Pulmonary artery endothelial cell (primary cell): ENCODE measurements around the gene SHANK1. TPM values are rescaled to one million over a fixed set of nuclear protein-coding genes. Genes with fewer than 3 reads are reported as not detected.

Source experiments
- DNase-seq: peaks from one replicate; pipeline ENCODE4 v3.0.0-alpha.2; 2011; ENCODE audit warnings: low read depth, low spot score
- total RNA-seq: library from RNA; depleted of rRNA; stranded (reverse); fragments of >200 nt; gene quantifications from 2 replicates; pipeline ENCODE4 v1.2.3, GENCODE V29; 2014

SHANK1 gene
- total RNA-seq, 1 donor from 2014 or later: 0.26 TPM

DNA sequence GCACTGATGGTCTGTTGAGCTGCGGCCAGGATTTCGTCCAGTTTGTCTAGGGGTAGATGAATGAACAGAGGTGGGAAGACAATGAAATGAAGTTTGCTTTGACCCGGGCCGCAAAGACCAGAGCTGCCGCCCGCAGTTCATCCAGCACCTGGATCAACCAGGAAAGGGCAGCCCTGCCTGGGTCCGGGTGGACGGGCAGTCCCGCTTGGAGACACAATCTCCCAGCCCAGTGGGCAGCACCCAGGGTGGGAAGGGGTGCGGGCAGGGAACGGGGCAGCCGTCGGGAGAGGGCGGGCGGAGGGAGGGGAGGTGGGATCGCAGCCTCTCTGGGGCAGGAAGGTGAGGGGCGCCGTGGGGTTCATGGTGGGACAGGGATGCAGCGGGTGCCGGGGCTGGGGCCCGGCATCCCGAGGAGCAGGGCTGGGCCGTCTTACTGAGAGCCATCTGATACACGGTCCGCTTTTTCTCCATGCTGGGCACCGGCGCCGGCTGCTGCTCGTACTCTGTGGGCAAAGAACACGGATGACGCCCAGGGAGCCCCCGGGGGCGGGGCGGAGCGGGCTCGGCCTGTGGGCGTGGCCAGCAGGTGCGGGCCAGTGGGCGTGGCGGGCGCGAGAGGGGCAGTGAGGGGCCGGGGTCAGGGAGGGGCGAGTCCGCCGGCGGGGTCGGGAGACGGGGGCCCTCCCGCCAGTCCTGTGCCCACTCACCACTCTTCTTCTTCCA lies 33.1 kb downstream of the SHANK1 start:
- no peak for DNase-seq

GRCh38 chr19:50679177-50680125 lies 40.2 kb downstream of the SHANK1 start:
- DNase-seq: peak; percentile 30

DNA sequence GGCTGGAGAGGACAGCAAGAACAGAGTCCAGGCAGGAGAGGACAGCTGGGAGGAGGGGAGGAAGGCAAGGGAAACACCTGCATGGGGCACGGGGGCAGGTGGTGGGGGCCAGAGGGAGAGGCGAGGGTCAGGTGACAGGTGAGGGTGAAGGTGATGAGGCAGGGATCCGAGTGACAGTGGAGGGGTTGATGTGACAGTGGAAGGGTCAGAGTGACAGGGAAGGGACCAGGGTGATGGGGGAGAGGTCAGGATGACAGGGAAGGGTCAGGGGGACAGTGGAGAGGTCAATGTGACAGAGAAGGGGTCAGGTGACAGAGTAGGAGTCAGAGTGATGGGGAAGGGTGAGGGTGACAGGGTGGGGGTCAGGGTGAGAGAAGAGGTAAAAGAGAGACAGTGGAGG lies 41.3 kb downstream of the SHANK1 start:
- DNase-seq: no peak

DNA sequence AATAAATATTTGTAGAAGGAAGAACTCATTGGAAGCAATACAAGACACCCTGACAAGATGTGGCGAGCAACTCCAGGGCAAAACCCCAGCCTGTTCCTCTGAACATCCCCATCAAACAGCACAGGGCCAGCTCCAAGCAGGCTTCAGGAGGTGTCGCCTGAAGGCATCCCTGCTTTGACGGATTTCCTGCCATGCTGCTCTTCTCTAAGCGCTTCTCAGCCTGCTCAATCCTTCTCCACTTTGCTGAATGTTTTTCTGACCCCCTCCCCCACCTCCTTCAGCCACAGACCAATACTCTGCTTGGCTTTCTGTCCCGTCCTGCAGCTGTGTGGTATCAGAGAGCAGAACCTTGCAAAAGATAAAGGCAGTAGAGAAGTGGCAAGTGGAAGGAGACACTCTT lies 42.0 kb downstream of the SHANK1 start:
- no peak for DNase-seq

GRCh38 chr19:50676625-50677197 lies 42.9 kb downstream of the SHANK1 start:
- DNase-seq: no peak

DNA sequence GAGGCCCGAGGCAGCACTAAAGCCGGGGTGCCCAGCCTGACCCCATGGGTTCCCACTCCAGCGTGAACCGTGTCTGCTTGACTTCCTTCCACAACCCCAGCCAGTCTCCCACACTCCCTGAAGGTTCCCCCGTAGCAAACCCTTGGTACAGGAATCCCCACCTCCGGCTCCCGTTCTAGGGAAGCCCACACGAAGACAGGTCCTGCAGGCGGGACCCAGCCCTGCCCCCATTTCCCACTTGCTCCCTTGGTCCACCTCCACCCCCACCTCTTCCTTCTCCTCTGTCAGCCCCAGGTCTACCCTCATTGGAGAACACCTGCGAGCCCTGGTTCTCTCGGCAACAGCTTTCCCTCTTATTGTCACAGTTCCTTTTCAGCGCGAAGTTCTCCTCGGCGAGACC lies 46.5 kb downstream of the SHANK1 start:
- DNase-seq: no peak

DNA sequence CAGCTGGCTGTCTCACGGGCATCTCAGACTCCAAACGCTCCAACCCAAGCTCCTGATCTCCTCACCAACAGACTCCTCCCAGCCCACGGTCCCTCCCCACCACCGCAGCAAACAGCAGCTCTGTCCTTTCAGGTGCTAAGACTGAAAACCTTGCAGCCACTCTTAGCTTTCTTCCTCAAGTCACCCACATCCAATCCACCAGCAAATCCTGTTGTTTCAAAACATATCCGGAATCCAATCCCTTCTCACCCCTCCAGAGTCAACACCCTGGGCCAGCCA lies 49.6 kb downstream of the SHANK1 start:
- DNase-seq: no peak

GRCh38 chr19:50669302-50670101 lies 50.1 kb downstream of the SHANK1 start:
- no peak for DNase-seq

DNA sequence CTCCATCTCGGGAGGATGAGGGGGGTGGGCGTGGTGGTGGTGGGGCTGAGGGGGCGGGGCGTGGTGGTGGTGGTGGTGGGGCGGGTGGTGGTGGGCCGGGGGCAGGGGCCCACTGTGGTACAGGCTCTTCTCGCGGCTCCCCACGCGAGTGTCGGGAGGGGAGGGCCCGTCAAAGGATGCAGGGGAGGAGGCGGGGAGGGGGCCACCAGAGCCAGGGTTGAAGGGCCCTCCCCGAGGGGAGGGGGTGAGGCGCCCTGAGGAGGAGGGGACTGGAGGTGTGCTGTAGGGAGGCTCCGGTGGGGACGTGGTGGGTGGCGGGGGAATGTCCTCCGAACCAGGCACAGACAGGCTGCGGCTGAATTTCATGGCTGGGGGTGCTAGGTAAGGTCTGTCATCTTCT lies 50.7 kb downstream of the SHANK1 start:
- DNase-seq: no peak

DNA sequence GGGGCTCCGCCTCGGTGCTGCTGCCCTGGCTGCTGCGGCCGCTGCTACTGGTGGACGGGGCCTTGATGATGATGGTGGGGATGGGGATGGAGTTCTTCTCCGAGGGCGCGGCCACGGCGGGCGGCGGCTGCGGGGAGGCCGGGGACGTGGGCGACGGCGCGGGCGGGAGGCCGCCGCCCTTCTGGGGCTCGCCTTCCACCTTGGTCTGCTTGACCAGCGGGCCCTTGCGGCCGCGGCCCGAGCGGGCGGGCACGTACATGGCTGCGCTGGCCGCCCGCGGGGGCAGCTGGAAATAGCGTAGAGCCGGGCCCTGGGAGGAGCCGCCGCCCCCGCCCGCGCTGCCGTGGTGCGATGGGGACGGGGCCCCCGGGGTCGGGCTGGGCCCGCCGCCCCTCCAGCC lies 51.2 kb downstream of the SHANK1 start:
- DNase-seq: no peak

- no peak for DNase-seq
Observed at GRCh38 chr19:50667759-50668231, 51.8 kb downstream of the SHANK1 start.

GRCh38 chr19:50667177-50667758 lies 52.3 kb downstream of the SHANK1 start:
- DNase-seq: no peak

DNA sequence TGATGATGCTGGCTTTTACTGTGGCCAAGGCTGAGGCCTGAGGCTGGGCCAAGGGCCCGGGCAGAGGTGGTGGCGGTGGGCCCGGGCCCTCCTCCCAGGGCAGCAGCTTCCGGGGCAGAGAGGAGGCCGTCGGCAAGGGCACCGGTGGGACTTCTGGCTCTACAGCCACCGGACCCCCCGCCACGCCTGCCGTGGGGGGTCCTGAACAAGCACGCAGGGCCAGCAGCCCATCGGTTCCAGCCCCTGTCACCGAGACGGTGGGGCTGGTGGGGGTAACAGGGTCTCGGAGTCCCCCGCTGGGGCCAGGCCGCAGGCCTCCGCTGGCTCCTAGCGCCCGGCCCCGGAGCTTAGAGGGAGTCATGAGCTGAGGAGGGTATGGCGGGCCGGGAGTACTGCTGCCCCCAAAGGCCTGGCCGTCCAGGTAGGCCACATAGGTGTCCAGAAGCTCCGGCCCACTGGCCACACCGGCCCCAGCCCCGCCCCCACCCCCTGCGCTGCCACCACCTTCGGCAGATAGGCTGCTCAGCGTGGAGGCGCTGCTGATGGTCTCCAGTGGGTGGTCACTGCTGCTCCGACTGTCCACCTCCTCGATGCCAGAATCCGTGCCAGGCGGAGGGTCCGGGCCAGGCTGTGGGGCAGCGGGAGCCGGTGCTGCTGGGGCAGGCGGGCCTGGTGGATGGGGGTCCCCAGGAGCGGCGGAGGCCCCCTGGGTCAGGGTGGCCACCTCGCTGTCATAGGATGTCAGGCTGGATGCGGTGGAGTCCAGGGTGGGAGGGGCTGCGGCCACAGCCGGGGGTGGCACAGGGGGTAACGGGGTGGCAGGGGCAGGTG lies 53.0 kb downstream of the SHANK1 start:
- DNase-seq: no peak

GRCh38 chr19:50664204-50664603 lies 55.4 kb downstream of the SHANK1 start:
- DNase-seq: no peak

- no peak for DNase-seq
Observed at GRCh38 chr19:50663482-50663790, 56.2 kb downstream of the SHANK1 start.

DNA sequence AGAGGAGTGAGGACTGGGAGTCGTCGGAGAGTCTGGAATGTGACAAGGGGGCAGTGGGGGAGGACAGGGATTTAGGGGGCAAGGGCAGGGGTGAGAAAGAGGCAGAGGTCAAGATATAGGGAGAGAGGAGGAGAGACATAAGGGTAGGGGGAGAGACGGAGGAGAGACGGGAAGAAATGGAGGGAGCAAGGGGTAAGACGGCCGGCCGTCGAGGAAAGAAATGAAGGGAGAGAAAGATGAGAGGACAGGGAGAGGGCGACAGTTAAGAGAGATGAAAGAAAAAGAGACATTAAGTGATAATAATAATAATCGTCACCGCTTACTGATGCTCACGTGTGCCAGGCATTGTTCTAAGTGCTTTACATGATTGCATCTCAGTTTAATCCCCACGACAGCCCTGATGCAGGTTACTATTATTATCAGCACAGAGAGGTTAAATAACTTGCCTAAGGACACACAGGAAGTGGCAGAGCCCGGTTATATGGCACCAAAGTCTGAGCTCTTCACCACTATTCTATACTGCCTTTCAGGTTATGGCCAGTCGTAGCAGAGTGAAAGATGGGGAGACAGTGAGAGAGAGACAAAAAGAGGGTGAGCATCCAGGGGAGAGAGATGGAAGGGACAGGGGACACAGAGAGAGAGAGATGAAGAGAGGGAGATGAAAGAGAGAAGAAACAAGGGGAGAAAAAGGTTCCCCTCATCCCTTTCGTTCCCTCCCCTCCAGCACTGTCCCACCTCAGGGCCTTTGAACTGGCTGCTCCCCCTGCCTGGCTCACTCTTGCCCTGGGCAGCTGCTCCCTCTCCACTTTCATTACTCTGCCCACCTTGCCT lies 56.7 kb downstream of the SHANK1 start:
- DNase-seq: no peak

- no peak for DNase-seq
Observed at GRCh38 chr19:50661766-50662650, 57.6 kb downstream of the SHANK1 start.

DNA sequence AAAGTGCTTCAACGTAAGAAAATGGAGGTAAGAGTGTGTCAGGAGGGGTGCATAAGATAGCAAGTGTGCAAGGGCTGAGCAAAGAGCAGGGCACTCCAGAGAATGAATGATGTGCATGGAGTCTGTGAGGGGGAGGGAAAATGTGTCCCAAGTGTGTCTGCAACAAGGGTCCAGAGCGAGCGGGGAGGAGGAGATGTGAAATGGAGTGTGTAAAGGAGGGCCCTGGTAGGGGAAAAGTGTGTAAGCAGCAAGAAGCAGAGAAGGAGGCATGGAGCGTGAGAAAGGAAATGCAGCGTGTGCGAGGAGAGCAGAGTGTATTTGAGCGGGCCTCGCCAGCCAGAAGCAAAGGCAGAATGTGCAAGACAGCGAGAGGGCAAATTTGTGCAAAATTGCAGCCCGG lies 58.6 kb downstream of the SHANK1 start:
- DNase-seq: no peak

DNA sequence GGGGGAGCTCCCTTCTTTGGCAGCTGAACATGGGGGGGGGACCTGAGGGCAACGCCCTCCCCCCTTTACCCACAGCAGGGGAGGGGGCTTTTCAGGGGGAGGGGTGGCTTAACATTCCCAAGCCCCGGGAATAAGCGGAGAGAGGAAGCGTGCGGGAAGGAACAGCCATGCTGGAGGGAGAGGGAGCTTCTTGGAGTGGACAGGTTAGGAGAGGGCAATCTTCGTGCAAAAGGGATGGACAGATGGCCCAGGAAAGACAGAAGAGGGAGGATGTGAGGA lies 59.6 kb downstream of the SHANK1 start:
- no peak for DNase-seq
